CD4-positive, alpha-beta T cell treated with Interleukin-1 beta for 1 hour (primary cell): ENCODE measurements around the gene ETV2.
"Not testable (repeated sequence)": the region's sequence is repeated elsewhere in the genome, so short reads cannot be mapped to it uniquely, and the experiment has no call there.

Experiments used
- DNase-seq, 2 donors: peaks; one replicate each; pipeline ENCODE4 v3.0.0-alpha.2; 2020 to 2022

ETV2 gene

GRCh38 chr19:35628565-35629331 lies 12.8 kb upstream of the ETV2 start, which contains the start of gene RBM42:
Gene RBM42, plus strand, starts transcription at chr19:35629036. Its CDS starts 118 bp downstream, at chr19:35629154.
- DNase-seq: peak; percentile 97 to 99

GRCh38 chr19:35629332-35629633 lies 12.3 kb upstream of the ETV2 start:
- DNase-seq: no peak

GRCh38 chr19:35633727-35634440 lies 7.7 kb upstream of the ETV2 start:
- DNase-seq: no peak

- no peak for DNase-seq
Measured at GRCh38 chr19:35636651-35637050, 4.9 kb upstream of the ETV2 start.

GRCh38 chr19:35637165-35637564 lies 4.4 kb upstream of the ETV2 start:
- no peak for DNase-seq

- no peak for DNase-seq
Measured at GRCh38 chr19:35639321-35639639, 2.3 kb upstream of the ETV2 start.

GRCh38 chr19:35639863-35640262 lies 1.7 kb upstream of the ETV2 start:
- no peak for DNase-seq

- DNase-seq: no peak
Measured at GRCh38 chr19:35642312-35642711, 767 bp downstream of the ETV2 start.

GRCh38 chr19:35642798-35643254 lies 1.3 kb downstream of the ETV2 start:
- no peak for DNase-seq

GRCh38 chr19:35643255-35644205 lies 2.0 kb downstream of the ETV2 start:
- peak; percentile 82 to 86 for DNase-seq

- DNase-seq: peak; percentile 97 to 98
Measured at GRCh38 chr19:35644206-35644986, 2.9 kb downstream of the ETV2 start.

- DNase-seq: peak; percentile 71 to 76
Measured at GRCh38 chr19:35644987-35645679, 3.6 kb downstream of the ETV2 start.

- no peak for DNase-seq
Measured at GRCh38 chr19:35645680-35646511, 4.4 kb downstream of the ETV2 start.

GRCh38 chr19:35648017-35648961 lies 6.7 kb downstream of the ETV2 start, which contains the start of gene COX6B1:
Gene COX6B1, plus strand, starts transcription at chr19:35648323. Its CDS starts 2,921 bp downstream, at chr19:35651244.
- peak; percentile 95 for DNase-seq

- no peak for DNase-seq
Measured at GRCh38 chr19:35650581-35650980, 9.0 kb downstream of the ETV2 start.

- DNase-seq: not testable (repeated sequence)
Measured at GRCh38 chr19:35654828-35655227, 13.3 kb downstream of the ETV2 start.

- DNase-seq: no peak
Measured at GRCh38 chr19:35655600-35655999, 14.1 kb downstream of the ETV2 start.

GRCh38 chr19:35656700-35657099 lies 15.2 kb downstream of the ETV2 start:
- no peak for DNase-seq

- DNase-seq: no peak
Measured at GRCh38 chr19:35657904-35658700, 16.6 kb downstream of the ETV2 start.
